Bronchial epithelial cell (primary cell): ENCODE measurements around the gene SPIRE1. TPM values are rescaled to one million over a fixed set of nuclear protein-coding genes. Genes with fewer than 3 reads are reported as not detected.

Experiments
- DNase-seq: peaks from one replicate; pipeline ENCODE4 v3.0.0-alpha.2; 2010; ENCODE audit warnings: low read depth
- FAIRE-seq: peaks from 2 replicates; lab custom pipeline; 2011; peaks lifted over from hg19 to GRCh38; lab: Jason Lieb, UNC
- H3K27me3 ChIP-seq: 2 replicates; pipeline ENCODE4 v1.5.1; 2011; ENCODE audit warnings: low read length; ENCODE audit not compliant: control insufficient read depth, insufficient read depth
- H3K36me3 ChIP-seq: 2 replicates; pipeline ENCODE4 v1.5.1; 2011; ENCODE audit warnings: low read length; ENCODE audit not compliant: control insufficient read depth, insufficient read depth
- H3K4me3 ChIP-seq: 2 replicates; pipeline ENCODE4 v1.5.1; 2011; ENCODE audit warnings: mild to moderate bottlenecking, low read depth, low read length, control low read depth
- total RNA-seq: library from RNA; depleted of rRNA; stranded (reverse); fragments of >200 nt; gene quantifications from 2 replicates; pipeline ENCODE4 v1.2.1, GENCODE V29; 2014
- TF ChIP-seq, protein P1 (sequence below): IDR thresholded peaks from 2 replicates; pipeline ENCODE4 v1.5.1; 2011; ENCODE audit warnings: mild to moderate bottlenecking, moderate library complexity, low read length, control low read depth, inconsistent platforms; ENCODE audit not compliant: insufficient read depth, severe bottlenecking

The SPIRE1 gene
- total RNA-seq, 1 donor from 2014 or later: 141 TPM

DNA sequence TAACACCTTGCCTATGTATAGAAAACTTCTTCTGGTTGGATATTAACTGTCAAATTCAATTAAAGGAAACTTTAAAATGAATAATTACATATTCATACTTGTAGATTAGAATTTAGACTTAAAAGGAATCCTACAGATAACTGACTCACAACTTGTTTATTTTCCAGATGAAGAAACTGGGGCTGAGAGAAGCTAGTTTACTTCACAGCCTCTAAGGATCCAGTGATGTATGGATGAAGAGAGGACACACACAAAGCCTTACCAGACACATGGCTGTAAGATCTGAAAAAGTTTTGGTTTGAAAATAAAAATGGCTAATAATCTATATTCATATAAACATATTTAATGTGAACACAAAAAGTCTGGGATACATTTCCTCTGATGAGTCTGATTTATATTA, 177.9 kb downstream of the SPIRE1 start:
- no peak overlapping the region for H3K4me3 ChIP-seq
- FAIRE-seq (no peak), DNase-seq (no peak)
- no peaks in the 10 kb centered on the region for H3K27me3 ChIP-seq
- H3K36me3 ChIP-seq: peaks cover 5% of the 10 kb centered on the region
- TF ChIP-seq, protein P1, sequence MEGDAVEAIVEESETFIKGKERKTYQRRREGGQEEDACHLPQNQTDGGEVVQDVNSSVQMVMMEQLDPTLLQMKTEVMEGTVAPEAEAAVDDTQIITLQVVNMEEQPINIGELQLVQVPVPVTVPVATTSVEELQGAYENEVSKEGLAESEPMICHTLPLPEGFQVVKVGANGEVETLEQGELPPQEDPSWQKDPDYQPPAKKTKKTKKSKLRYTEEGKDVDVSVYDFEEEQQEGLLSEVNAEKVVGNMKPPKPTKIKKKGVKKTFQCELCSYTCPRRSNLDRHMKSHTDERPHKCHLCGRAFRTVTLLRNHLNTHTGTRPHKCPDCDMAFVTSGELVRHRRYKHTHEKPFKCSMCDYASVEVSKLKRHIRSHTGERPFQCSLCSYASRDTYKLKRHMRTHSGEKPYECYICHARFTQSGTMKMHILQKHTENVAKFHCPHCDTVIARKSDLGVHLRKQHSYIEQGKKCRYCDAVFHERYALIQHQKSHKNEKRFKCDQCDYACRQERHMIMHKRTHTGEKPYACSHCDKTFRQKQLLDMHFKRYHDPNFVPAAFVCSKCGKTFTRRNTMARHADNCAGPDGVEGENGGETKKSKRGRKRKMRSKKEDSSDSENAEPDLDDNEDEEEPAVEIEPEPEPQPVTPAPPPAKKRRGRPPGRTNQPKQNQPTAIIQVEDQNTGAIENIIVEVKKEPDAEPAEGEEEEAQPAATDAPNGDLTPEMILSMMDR: no peak

DNA sequence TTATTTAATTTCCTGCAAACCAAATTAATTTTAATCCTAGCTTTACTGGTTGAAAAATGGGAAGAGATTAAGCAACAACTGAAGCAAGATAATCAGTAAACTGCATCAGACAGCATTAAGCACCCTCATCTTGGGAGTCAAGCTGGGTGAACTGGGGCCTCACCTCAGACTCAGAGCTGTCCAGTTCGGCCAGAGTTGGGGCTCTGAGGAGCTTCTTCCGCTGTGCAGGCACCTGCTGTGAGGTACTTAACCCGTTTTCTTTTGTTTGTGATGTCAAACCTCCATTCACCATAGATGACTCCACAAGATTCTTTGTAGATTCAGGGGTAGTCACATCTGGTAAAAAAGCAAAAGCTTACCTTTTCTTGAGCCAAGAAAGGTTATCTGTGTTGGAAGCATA, 178.4 kb downstream of the SPIRE1 start:
- TF ChIP-seq, protein P1: no peak
- Histone ChIP-seq H3K36me3 (peaks cover 5% of the 10 kb centered on the region), H3K27me3 (no peaks in the 10 kb centered on the region), H3K4me3 (no peak overlapping the region)
- no peak for FAIRE-seq
- no peak for DNase-seq

DNA sequence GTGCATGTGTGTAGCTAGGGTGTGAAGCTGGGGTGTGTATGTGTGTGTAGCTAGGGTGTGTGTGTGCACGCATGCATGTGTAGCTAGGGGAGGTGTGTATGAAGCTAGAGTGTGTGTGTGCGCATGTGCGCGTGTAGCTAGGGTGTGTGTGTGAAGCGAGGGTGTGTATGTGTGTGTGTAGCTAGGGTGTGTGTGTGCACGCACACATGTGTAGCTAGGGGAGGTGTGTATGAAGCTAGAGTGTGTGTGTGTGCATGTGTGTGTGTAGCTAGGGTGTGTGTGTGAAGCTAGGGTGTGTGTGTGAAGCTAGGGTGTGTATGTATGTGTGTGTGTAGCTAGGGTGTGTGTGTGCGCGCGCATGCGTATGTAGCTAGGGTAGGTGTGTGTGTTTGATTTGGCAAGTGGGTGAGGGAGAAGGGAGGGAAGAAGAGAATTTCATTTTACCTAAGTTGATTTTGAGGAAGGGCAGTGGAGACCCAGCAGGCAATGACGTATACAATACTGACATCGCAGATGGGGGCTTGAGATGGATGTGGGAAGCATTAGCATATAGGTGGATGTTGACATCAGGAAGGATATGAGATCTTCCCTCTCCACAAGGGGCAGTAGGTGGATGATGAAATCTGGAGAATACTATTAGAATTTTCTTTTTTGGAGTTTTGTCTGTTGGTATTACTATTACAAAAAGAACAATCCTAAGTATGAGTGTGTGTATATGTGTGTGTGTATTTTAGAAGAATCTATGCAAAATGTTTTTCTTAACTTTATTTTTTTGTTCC, 179.4 kb downstream of the SPIRE1 start:
- TF ChIP-seq, protein P1: no peak
- no peaks in the 10 kb centered on the region for H3K27me3 ChIP-seq
- FAIRE-seq: peak; percentile 88
- H3K4me3 ChIP-seq: no peak overlapping the region
- H3K36me3 ChIP-seq: peaks cover 5% of the 10 kb centered on the region
- DNase-seq: no peak

DNA sequence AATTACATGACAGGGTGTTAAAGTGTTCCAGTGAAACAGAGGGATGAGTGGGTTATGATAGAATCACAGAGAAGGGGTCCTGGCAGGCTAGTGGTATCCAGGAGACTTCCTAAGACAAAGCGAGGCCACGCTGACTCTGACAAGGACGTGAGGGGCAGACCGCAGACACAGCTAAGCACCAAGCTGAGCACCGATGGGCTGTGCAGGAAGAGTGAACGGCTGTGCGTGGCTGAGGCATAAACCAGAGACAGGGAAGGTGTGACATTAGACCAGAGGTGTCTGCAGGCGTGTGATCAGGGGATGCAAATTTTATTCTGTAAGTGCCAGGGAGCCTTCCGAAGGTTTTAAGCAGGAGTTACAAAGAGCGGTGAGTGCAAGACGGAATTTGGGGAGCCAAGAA, 180.3 kb downstream of the SPIRE1 start:
- TF ChIP-seq, protein P1: no peak
- H3K27me3 ChIP-seq: no peaks in the 10 kb centered on the region
- no peak for DNase-seq
- peaks cover 5% of the 10 kb centered on the region for H3K36me3 ChIP-seq
- FAIRE-seq: no peak
- no peak overlapping the region for H3K4me3 ChIP-seq

DNA sequence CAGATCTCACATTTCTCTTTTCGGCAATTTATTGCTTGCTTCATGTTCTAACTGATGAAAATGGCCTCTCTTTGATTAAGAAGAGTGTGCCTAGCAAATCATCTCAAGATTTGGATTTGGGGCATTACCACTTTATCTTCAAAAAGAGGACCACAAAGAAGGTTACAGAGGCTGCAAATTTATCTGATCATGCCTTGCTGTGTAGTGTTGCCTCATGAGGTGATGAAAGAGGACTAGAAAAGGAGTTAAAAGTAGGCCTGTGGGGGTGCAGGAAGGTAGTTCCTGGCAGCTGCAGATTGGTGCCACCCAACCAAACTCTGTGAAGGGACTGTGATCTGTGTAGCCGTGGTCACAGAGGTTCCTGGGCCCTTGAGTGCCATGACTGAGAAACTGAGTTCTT, 181.0 kb downstream of the SPIRE1 start:
- Histone ChIP-seq H3K36me3 (peaks cover 5% of the 10 kb centered on the region), H3K27me3 (no peaks in the 10 kb centered on the region), H3K4me3 (no peak overlapping the region)
- FAIRE-seq: no peak
- no peak for DNase-seq
- TF ChIP-seq, protein P1: no peak
